Measurements from ENCODE around the gene TMEM138. TPM values are rescaled to one million over a fixed set of nuclear protein-coding genes. Genes with fewer than 3 reads are reported as not detected.

The TMEM138 gene
- total and polyA plus RNA-seq, 2 of the 13 experiments (the other 11 are each of a cell fraction or from before 2014, with no cell fraction given), result 43.5 to 61.0 TPM

DNA sequence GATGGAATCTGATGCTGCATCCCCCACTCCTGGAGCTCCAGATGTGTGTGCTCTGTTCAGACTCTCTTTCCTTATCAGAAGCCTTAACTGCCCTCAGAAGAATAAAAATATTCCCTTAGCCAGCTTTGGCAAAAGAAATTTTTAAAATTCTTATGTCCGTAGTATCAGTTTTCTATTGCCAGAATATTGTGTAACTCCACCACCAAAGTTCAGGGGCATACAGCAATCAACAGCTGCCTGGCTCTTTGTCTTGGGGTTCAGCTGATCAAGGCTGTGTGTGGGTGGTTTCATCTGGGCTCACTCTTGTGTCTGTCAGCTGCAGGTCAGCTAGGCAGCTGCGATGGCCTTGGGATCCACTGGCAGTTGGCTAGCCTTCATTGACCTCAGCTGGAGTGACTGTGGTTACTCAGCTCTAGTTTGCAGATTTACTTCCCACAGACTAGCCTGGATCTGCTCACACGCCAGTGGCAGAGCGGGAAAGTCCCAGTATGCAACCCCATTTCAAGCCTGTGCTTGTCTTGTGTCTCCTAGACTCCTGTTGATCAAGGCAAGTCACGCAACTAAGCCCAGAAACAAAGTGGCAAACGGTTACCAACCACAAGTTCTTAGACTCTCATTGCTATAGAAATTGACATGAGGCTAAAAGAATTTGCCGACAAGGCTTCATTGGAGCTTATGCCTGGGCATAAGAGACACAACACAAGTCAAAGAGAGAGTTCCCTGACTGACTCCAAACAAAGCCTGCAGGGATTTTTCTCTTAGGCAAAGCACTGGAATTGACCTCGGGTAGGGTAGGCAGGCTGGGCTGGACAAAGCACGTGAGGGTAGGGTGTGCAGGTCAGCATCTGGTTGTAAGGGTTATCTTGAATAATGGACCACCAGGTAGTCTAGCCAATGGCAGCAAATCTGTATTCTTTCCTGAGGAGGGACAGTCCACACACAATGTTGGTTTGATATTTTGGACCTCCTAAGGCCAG is 7.5 kb downstream of the TMEM138 start (continued):
- TF ChIP-seq, protein P1, sequence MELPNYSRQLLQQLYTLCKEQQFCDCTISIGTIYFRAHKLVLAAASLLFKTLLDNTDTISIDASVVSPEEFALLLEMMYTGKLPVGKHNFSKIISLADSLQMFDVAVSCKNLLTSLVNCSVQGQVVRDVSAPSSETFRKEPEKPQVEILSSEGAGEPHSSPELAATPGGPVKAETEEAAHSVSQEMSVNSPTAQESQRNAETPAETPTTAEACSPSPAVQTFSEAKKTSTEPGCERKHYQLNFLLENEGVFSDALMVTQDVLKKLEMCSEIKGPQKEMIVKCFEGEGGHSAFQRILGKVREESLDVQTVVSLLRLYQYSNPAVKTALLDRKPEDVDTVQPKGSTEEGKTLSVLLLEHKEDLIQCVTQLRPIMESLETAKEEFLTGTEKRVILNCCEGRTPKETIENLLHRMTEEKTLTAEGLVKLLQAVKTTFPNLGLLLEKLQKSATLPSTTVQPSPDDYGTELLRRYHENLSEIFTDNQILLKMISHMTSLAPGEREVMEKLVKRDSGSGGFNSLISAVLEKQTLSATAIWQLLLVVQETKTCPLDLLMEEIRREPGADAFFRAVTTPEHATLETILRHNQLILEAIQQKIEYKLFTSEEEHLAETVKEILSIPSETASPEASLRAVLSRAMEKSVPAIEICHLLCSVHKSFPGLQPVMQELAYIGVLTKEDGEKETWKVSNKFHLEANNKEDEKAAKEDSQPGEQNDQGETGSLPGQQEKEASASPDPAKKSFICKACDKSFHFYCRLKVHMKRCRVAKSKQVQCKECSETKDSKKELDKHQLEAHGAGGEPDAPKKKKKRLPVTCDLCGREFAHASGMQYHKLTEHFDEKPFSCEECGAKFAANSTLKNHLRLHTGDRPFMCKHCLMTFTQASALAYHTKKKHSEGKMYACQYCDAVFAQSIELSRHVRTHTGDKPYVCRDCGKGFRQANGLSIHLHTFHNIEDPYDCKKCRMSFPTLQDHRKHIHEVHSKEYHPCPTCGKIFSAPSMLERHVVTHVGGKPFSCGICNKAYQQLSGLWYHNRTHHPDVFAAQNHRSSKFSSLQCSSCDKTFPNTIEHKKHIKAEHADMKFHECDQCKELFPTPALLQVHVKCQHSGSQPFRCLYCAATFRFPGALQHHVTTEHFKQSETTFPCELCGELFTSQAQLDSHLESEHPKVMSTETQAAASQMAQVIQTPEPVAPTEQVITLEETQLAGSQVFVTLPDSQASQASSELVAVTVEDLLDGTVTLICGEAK (IDR thresholded peaks at IDR 0.05), result no peak
- TF ChIP-seq, protein P1 (CRISPR knock-in tag; IDR thresholded peaks at IDR 0.05), result peak; percentile 41; the same call in 1 of the 2 replicates
- TF ChIP-seq YY1 (IDR thresholded peaks at IDR 0.05; ENCODE audit: insufficient read depth, insufficient replicate concordance, low read depth, low read length) (peak; percentile 29), ZNF224 (CRISPR knock-in tag; IDR thresholded peaks at IDR 0.05) (0 out of 2 replicates have a peak, but pooled peaks have one; percentile 85), HOXD1 (CRISPR knock-in tag; IDR thresholded peaks at IDR 0.05) (0 out of 2 replicates have a peak, but pooled peaks have one; percentile 45), ZNF850 (CRISPR knock-in tag; conservative IDR thresholded peaks at IDR 0.05) (0 out of 2 replicates have a peak, but pooled peaks have one; percentile 34), NR2F2 (IDR thresholded peaks at IDR 0.05; ENCODE audit: borderline replicate concordance, low read depth) (peak; percentile 58; the same call in 1 of the 2 replicates), ZNF501 (CRISPR knock-in tag; IDR thresholded peaks at IDR 0.05) (peak; percentile 36; the same call in 1 of the 2 replicates), MED1 (CRISPR knock-in tag; IDR thresholded peaks at IDR 0.05) (peak; percentile 91), ZNF891 (CRISPR knock-in tag; IDR thresholded peaks at IDR 0.05) (peak; percentile 64; the same call in 1 of the 2 replicates), CREM (IDR thresholded peaks at IDR 0.05) (peak; percentile 34; the same call in 1 of the 2 replicates), CREM (CRISPR knock-in tag; IDR thresholded peaks at IDR 0.05) (no peak), ZNF343 (CRISPR knock-in tag; IDR thresholded peaks at IDR 0.05) (0 out of 2 replicates have a peak, but pooled peaks have one; percentile 32), ZBTB42 (CRISPR knock-in tag; IDR thresholded peaks at IDR 0.05) (peak; percentile 97), CEBPB (IDR thresholded peaks at IDR 0.05; ENCODE audit: borderline replicate concordance, low read depth, low read length) (peak; percentile 93), FOSL2 (CRISPR knock-in tag; IDR thresholded peaks at IDR 0.05) (peak; percentile 63), NCOA2 (CRISPR knock-in tag; IDR thresholded peaks at IDR 0.05) (peak; percentile 81)
- TF ChIP-seq, protein P2, sequence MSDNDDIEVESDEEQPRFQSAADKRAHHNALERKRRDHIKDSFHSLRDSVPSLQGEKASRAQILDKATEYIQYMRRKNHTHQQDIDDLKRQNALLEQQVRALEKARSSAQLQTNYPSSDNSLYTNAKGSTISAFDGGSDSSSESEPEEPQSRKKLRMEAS (IDR thresholded peaks at IDR 0.05), result peak; percentile 63
